HG03025 (cell line): ENCODE results near the gene SMAD2.

Experiments used
- ATAC-seq: cut with Tn5 transposase; IDR thresholded peaks from one replicate; pipeline ENCODE4 v1.9.1; 2021; ENCODE audit warnings: mild to moderate bottlenecking, moderate library complexity; ENCODE audit not compliant: unreplicated experiment, low FRiP score

Gene SMAD2

GRCh38 chr18:47932603-47933002, 2.1 kb upstream of the SMAD2 start:
- no peak for ATAC-seq

- no peak for ATAC-seq
Measured at GRCh38 chr18:47932190-47932589, 1.7 kb upstream of the SMAD2 start.

GRCh38 chr18:47931718-47932103, 1.3 kb upstream of the SMAD2 start:
- no peak for ATAC-seq

GRCh38 chr18:47930931-47931717, 665 bp upstream of the SMAD2 start:
- peak; percentile 81 for ATAC-seq

GRCh38 chr18:47929681-47930198, 719 bp downstream of the SMAD2 start:
- no peak for ATAC-seq

GRCh38 chr18:47928466-47928865, 2.0 kb downstream of the SMAD2 start:
- ATAC-seq = no peak

- no peak for ATAC-seq
Measured at GRCh38 chr18:47926101-47926850, 4.2 kb downstream of the SMAD2 start.

GRCh38 chr18:47919916-47920315, 10.5 kb downstream of the SMAD2 start:
- no peak for ATAC-seq

GRCh38 chr18:47917923-47918610, 12.4 kb downstream of the SMAD2 start:
- ATAC-seq = no peak

GRCh38 chr18:47915930-47916329, 14.5 kb downstream of the SMAD2 start:
- no peak for ATAC-seq

GRCh38 chr18:47915229-47915628, 15.2 kb downstream of the SMAD2 start:
- ATAC-seq = no peak

- no peak for ATAC-seq
Measured at GRCh38 chr18:47912794-47913585, 17.5 kb downstream of the SMAD2 start.

GRCh38 chr18:47912343-47912742, 18.1 kb downstream of the SMAD2 start:
- no peak for ATAC-seq

- no peak for ATAC-seq
Measured at GRCh38 chr18:47911877-47912276, 18.6 kb downstream of the SMAD2 start.

GRCh38 chr18:47909484-47909883, 21.0 kb downstream of the SMAD2 start:
- ATAC-seq = no peak

- ATAC-seq = no peak
Measured at GRCh38 chr18:47908592-47908991, 21.9 kb downstream of the SMAD2 start.

GRCh38 chr18:47906408-47906807, 24.1 kb downstream of the SMAD2 start:
- no peak for ATAC-seq

GRCh38 chr18:47903809-47904208, 26.6 kb downstream of the SMAD2 start:
- ATAC-seq = no peak

GRCh38 chr18:47901624-47902362, 28.7 kb downstream of the SMAD2 start:
- peak; percentile 90 for ATAC-seq
